ENCODE data around the gene UBXN7.
A peak's percentile ranks its signal among the peaks of the same experiment; 100 is the strongest.
"Not testable (repeated sequence)": the region's sequence is repeated elsewhere in the genome, so short reads cannot be mapped to it uniquely, and the experiment has no call there.

Gene UBXN7

DNA sequence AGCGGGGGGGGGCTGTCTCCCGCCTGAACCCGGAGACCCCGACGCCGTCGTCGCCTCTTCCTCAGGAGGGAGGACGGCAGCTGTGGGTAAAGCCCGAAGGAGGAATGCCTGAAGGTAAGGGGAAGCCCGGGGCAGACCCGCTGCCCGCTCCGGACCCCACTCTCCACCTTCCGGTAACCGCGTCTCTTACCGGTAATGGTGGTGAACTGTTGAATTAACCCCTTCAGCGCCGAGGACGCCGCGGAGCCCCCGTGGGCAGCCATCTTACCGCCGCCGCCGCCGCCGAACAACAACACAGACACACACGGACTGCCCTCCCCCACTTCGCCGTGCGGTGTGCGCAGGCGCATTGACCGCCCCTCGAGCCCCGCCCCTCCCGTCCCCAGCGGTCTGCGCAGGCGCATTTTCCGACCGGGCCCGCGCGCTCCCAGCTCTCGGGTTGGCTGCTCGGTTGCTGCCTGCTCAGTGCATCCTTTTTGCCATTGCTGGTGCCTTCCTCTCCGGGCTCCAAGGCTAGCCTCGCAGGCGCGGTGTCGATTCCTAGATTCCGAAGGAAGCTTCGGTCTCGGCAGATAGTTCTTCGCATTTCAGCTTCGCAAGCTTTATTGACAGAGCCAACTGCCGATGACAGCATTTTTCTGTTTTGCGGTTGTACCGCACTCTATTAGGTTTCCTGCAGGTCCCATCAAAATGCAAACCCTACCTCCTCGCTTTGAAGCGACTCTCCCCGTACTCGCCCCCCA lies at the start of gene UBXN7:
UBXN7 (minus strand) TSS at position 291 of the 743 bp plus-strand sequence; CDS start at position 263, 28 bp downstream.
- Histone ChIP-seq H3K27me3 (ENCODE audit: control insufficient read depth in 2 of 2, insufficient read depth in 2 of 2, low read length in 2 of 2) (no peaks in the 10 kb centered on the region), H3K4me3 (ENCODE audit: low read length in 2 of 2) (peak within 1 kb of the TSS; percentile 94 to 97), H3K9me3 (ENCODE audit: control insufficient read depth in 2 of 2, low read length in 2 of 2) (no peaks in the 10 kb centered on the region), H3K9ac (ENCODE audit: low read depth in 1 of 2, low read length in 2 of 2) (peak within 1 kb of the TSS; percentile 91 to 95), H3K36me3 (ENCODE audit: control insufficient read depth in 2 of 2, insufficient read depth in 2 of 2, low read length in 2 of 2) (no peaks in the 10 kb centered on the region), H3K27ac (ENCODE audit: low read depth in 2 of 2, low read length in 2 of 2) (peak within 1 kb of the TSS; percentile 82 to 86), H3K4me1 (ENCODE audit: control insufficient read depth in 2 of 2, insufficient read depth in 2 of 2, low read length in 2 of 2) (peaks cover 0 to 7% of the 10 kb centered on the region in 2 donors)

GRCh38 chr3:196477678-196478077 lies 45.5 kb upstream of the UBXN7 start:
- Histone ChIP-seq H3K9me3 (ENCODE audit: control insufficient read depth in 2 of 2, low read length in 2 of 2) (no peaks in the 10 kb centered on the region), H3K27me3 (ENCODE audit: control insufficient read depth in 2 of 2, insufficient read depth in 2 of 2, low read length in 2 of 2) (no peaks in the 10 kb centered on the region), H3K27ac (ENCODE audit: low read depth in 2 of 2, low read length in 2 of 2) (no peak overlapping the region), H3K9ac (ENCODE audit: low read depth in 1 of 2, low read length in 2 of 2) (no peak overlapping the region), H3K4me1 (ENCODE audit: control insufficient read depth in 2 of 2, insufficient read depth in 2 of 2, low read length in 2 of 2) (no peaks in the 10 kb centered on the region), H3K36me3 (ENCODE audit: control insufficient read depth in 2 of 2, insufficient read depth in 2 of 2, low read length in 2 of 2) (peaks cover 32 to 43% of the 10 kb centered on the region in 2 donors), H3K4me3 (ENCODE audit: low read length in 2 of 2) (no peak overlapping the region)

GRCh38 chr3:196472286-196472685 lies 40.1 kb upstream of the UBXN7 start:
- Histone ChIP-seq H3K27me3 (ENCODE audit: control insufficient read depth in 2 of 2, insufficient read depth in 2 of 2, low read length in 2 of 2) (no peaks in the 10 kb centered on the region), H3K4me1 (ENCODE audit: control insufficient read depth in 2 of 2, insufficient read depth in 2 of 2, low read length in 2 of 2) (no peaks in the 10 kb centered on the region), H3K36me3 (ENCODE audit: control insufficient read depth in 2 of 2, insufficient read depth in 2 of 2, low read length in 2 of 2) (peaks cover 27 to 34% of the 10 kb centered on the region in 2 donors), H3K9ac (ENCODE audit: low read depth in 1 of 2, low read length in 2 of 2) (no peak overlapping the region), H3K27ac (ENCODE audit: low read depth in 2 of 2, low read length in 2 of 2) (no peak overlapping the region), H3K4me3 (ENCODE audit: low read length in 2 of 2) (no peak overlapping the region), H3K9me3 (ENCODE audit: control insufficient read depth in 2 of 2, low read length in 2 of 2) (no peaks in the 10 kb centered on the region)

DNA sequence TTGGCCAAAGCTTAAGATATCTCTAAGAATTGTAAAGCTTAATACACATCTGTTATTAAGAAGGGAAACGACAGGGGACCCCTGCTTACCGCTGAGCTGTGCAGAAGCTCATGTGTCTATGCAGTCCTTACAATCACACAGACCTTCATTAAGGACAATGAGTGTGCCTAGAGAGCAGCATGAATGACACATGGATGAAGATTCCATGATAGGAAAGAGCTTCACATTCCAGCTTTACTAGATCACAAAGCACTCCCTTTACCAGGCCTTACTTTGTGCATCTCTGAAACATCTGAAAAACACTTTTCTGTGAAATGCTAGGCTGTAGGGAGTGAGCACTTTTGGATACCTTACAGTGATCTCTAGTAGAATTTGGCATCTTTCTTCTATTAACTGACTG lies 39.3 kb upstream of the UBXN7 start:
- H3K9me3 ChIP-seq (ENCODE audit: control insufficient read depth in 2 of 2, low read length in 2 of 2), result no peaks in the 10 kb centered on the region
- H3K27ac ChIP-seq (ENCODE audit: low read depth in 2 of 2, low read length in 2 of 2), result no peak overlapping the region
- no peaks in the 10 kb centered on the region for H3K27me3 ChIP-seq (ENCODE audit: control insufficient read depth in 2 of 2, insufficient read depth in 2 of 2, low read length in 2 of 2)
- no peaks in the 10 kb centered on the region for H3K4me1 ChIP-seq (ENCODE audit: control insufficient read depth in 2 of 2, insufficient read depth in 2 of 2, low read length in 2 of 2)
- H3K9ac ChIP-seq (ENCODE audit: low read depth in 1 of 2, low read length in 2 of 2), result no peak overlapping the region
- H3K36me3 ChIP-seq (ENCODE audit: control insufficient read depth in 2 of 2, insufficient read depth in 2 of 2, low read length in 2 of 2), result peaks cover 27 to 31% of the 10 kb centered on the region in 2 donors
- no peak overlapping the region for H3K4me3 ChIP-seq (ENCODE audit: low read length in 2 of 2)

GRCh38 chr3:196470182-196470581 lies 38.0 kb upstream of the UBXN7 start:
- peaks cover 25 to 31% of the 10 kb centered on the region in 2 donors for H3K36me3 ChIP-seq (ENCODE audit: control insufficient read depth in 2 of 2, insufficient read depth in 2 of 2, low read length in 2 of 2)
- H3K9ac ChIP-seq (ENCODE audit: low read depth in 1 of 2, low read length in 2 of 2); H3K9me3 ChIP-seq (ENCODE audit: control insufficient read depth in 2 of 2, low read length in 2 of 2); H3K27ac ChIP-seq (ENCODE audit: low read depth in 2 of 2, low read length in 2 of 2); H3K4me3 ChIP-seq (ENCODE audit: low read length in 2 of 2); H3K27me3 ChIP-seq (ENCODE audit: control insufficient read depth in 2 of 2, insufficient read depth in 2 of 2, low read length in 2 of 2); H3K4me1 ChIP-seq (ENCODE audit: control insufficient read depth in 2 of 2, insufficient read depth in 2 of 2, low read length in 2 of 2): not testable (repeated sequence)

GRCh38 chr3:196463804-196464203 lies 31.6 kb upstream of the UBXN7 start:
- no peaks in the 10 kb centered on the region for H3K27me3 ChIP-seq (ENCODE audit: control insufficient read depth in 2 of 2, insufficient read depth in 2 of 2, low read length in 2 of 2)
- H3K4me3 ChIP-seq (ENCODE audit: low read length in 2 of 2), result no peak overlapping the region
- no peak overlapping the region for H3K9ac ChIP-seq (ENCODE audit: low read depth in 1 of 2, low read length in 2 of 2)
- peaks cover 0 to 3% of the 10 kb centered on the region in 2 donors for H3K36me3 ChIP-seq (ENCODE audit: control insufficient read depth in 2 of 2, insufficient read depth in 2 of 2, low read length in 2 of 2)
- no peaks in the 10 kb centered on the region for H3K9me3 ChIP-seq (ENCODE audit: control insufficient read depth in 2 of 2, low read length in 2 of 2)
- H3K27ac ChIP-seq (ENCODE audit: low read depth in 2 of 2, low read length in 2 of 2), result no peak overlapping the region
- H3K4me1 ChIP-seq (ENCODE audit: control insufficient read depth in 2 of 2, insufficient read depth in 2 of 2, low read length in 2 of 2), result no peaks in the 10 kb centered on the region

- Histone ChIP-seq H3K9ac (ENCODE audit: low read depth in 1 of 2, low read length in 2 of 2) (no peak overlapping the region), H3K9me3 (ENCODE audit: control insufficient read depth in 2 of 2, low read length in 2 of 2) (no peaks in the 10 kb centered on the region), H3K4me1 (ENCODE audit: control insufficient read depth in 2 of 2, insufficient read depth in 2 of 2, low read length in 2 of 2) (no peaks in the 10 kb centered on the region), H3K4me3 (ENCODE audit: low read length in 2 of 2) (no peak overlapping the region), H3K36me3 (ENCODE audit: control insufficient read depth in 2 of 2, insufficient read depth in 2 of 2, low read length in 2 of 2) (peaks cover 0 to 2% of the 10 kb centered on the region in 2 donors), H3K27me3 (ENCODE audit: control insufficient read depth in 2 of 2, insufficient read depth in 2 of 2, low read length in 2 of 2) (no peaks in the 10 kb centered on the region), H3K27ac (ENCODE audit: low read depth in 2 of 2, low read length in 2 of 2) (no peak overlapping the region)
Observed at GRCh38 chr3:196463478-196463756, 31.2 kb upstream of the UBXN7 start.

GRCh38 chr3:196462680-196463477 lies 30.7 kb upstream of the UBXN7 start:
- not testable (repeated sequence) for H3K36me3 ChIP-seq (ENCODE audit: control insufficient read depth in 2 of 2, insufficient read depth in 2 of 2, low read length in 2 of 2); H3K27me3 ChIP-seq (ENCODE audit: control insufficient read depth in 2 of 2, insufficient read depth in 2 of 2, low read length in 2 of 2); H3K9ac ChIP-seq (ENCODE audit: low read depth in 1 of 2, low read length in 2 of 2); H3K9me3 ChIP-seq (ENCODE audit: control insufficient read depth in 2 of 2, low read length in 2 of 2); H3K27ac ChIP-seq (ENCODE audit: low read depth in 2 of 2, low read length in 2 of 2); H3K4me1 ChIP-seq (ENCODE audit: control insufficient read depth in 2 of 2, insufficient read depth in 2 of 2, low read length in 2 of 2); H3K4me3 ChIP-seq (ENCODE audit: low read length in 2 of 2)

DNA sequence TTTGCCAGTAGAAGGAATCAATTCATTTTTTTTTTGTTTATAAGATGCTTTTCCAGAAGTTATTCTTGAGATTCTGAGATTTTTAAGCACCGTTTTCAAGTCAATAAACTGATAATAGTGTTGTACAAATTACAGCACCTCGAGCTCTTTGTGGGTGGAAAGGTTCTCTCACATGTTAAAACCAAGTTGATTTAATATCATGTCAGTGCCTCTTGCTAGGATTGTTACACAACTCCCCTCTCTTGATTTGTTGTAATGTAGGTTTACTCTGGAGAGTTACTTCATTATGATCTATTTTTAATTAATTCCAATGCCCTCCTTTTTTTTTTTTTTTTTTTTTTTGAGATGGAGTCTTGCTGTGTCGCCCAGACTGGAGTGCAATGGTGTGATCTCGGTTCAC lies 25.8 kb upstream of the UBXN7 start:
- Histone ChIP-seq H3K4me3 (ENCODE audit: low read length in 2 of 2) (no peak overlapping the region), H3K9me3 (ENCODE audit: control insufficient read depth in 2 of 2, low read length in 2 of 2) (no peaks in the 10 kb centered on the region), H3K9ac (ENCODE audit: low read depth in 1 of 2, low read length in 2 of 2) (no peak overlapping the region), H3K36me3 (ENCODE audit: control insufficient read depth in 2 of 2, insufficient read depth in 2 of 2, low read length in 2 of 2) (peaks cover 0 to 1% of the 10 kb centered on the region in 2 donors), H3K27ac (ENCODE audit: low read depth in 2 of 2, low read length in 2 of 2) (no peak overlapping the region), H3K4me1 (ENCODE audit: control insufficient read depth in 2 of 2, insufficient read depth in 2 of 2, low read length in 2 of 2) (no peaks in the 10 kb centered on the region), H3K27me3 (ENCODE audit: control insufficient read depth in 2 of 2, insufficient read depth in 2 of 2, low read length in 2 of 2) (no peaks in the 10 kb centered on the region)

- H3K9ac ChIP-seq (ENCODE audit: low read depth in 1 of 2, low read length in 2 of 2); H3K36me3 ChIP-seq (ENCODE audit: control insufficient read depth in 2 of 2, insufficient read depth in 2 of 2, low read length in 2 of 2); H3K27ac ChIP-seq (ENCODE audit: low read depth in 2 of 2, low read length in 2 of 2); H3K4me3 ChIP-seq (ENCODE audit: low read length in 2 of 2); H3K4me1 ChIP-seq (ENCODE audit: control insufficient read depth in 2 of 2, insufficient read depth in 2 of 2, low read length in 2 of 2); H3K27me3 ChIP-seq (ENCODE audit: control insufficient read depth in 2 of 2, insufficient read depth in 2 of 2, low read length in 2 of 2); H3K9me3 ChIP-seq (ENCODE audit: control insufficient read depth in 2 of 2, low read length in 2 of 2): not testable (repeated sequence)
Observed at GRCh38 chr3:196457470-196457869, 25.2 kb upstream of the UBXN7 start.

Data from mucosa of rectum (tissue), 2 donors.